Measurements from ENCODE around the gene PDE6D.

PDE6D gene

GRCh38 chr2:231786917-231787292, 5.8 kb upstream of the PDE6D start:
- H3K4me1 Mint-ChIP-seq (ENCODE audit: low read depth in 2 of 2), result peaks cover 48 to 64% of the 10 kb centered on the region in 2 donors
- H3K4me3 Mint-ChIP-seq, result peak overlapping the region; percentile 80 to 91
- no peaks in the 10 kb centered on the region for H3K27me3 Mint-ChIP-seq
- H3K27ac Mint-ChIP-seq, result peak overlapping the region; percentile 89 to 93
- H3K9me3 Mint-ChIP-seq, result no peaks in the 10 kb centered on the region
- ATAC-seq (replicated peaks), result no peak
- DNase-seq, result no peak
- peaks cover 20% of the 10 kb centered on the region for H3K36me3 Mint-ChIP-seq (ENCODE audit: insufficient read depth)

- peak; percentile 59 for ATAC-seq (replicated peaks)
- H3K4me1 Mint-ChIP-seq (ENCODE audit: low read depth in 2 of 2), result peaks cover 53 to 65% of the 10 kb centered on the region in 2 donors
Measured at GRCh38 chr2:231786177-231786916, 5.3 kb upstream of the PDE6D start, which contains the start of gene COPS7B. Gene COPS7B, plus strand, starts transcription at chr2:231786445. Its CDS starts 2,126 bp downstream, at chr2:231788571.

GRCh38 chr2:231785822-231786176, 4.7 kb upstream of the PDE6D start:
- Mint-ChIP-seq H3K4me1 (ENCODE audit: low read depth in 2 of 2) (peaks cover 58 to 67% of the 10 kb centered on the region in 2 donors), H3K27me3 (no peaks in the 10 kb centered on the region), H3K9me3 (no peaks in the 10 kb centered on the region), H3K36me3 (ENCODE audit: insufficient read depth) (peaks cover 25% of the 10 kb centered on the region), H3K27ac (peak overlapping the region; percentile 89 to 93), H3K4me3 (peak overlapping the region; percentile 80 to 91)
- DNase-seq (no peak), ATAC-seq (replicated peaks) (no peak)

More at GRCh38 chr2:231786177-231786916, 5.3 kb upstream of the PDE6D start, which contains the start of gene COPS7B:
- DNase-seq, result peak; percentile 69 to 78 (median 73)
- Mint-ChIP-seq H3K4me3 (peak within 1 kb of the TSS; percentile 80 to 91), H3K27ac (peak within 1 kb of the TSS; percentile 89 to 93), H3K27me3 (no peaks in the 10 kb centered on the region), H3K36me3 (ENCODE audit: insufficient read depth) (peaks cover 23% of the 10 kb centered on the region), H3K9me3 (no peaks in the 10 kb centered on the region)

GRCh38 chr2:231785413-231785812, 4.3 kb upstream of the PDE6D start:
- no peak for DNase-seq
- Mint-ChIP-seq H3K9me3 (no peaks in the 10 kb centered on the region), H3K4me1 (ENCODE audit: low read depth in 2 of 2) (peaks cover 58 to 67% of the 10 kb centered on the region in 2 donors), H3K27me3 (no peaks in the 10 kb centered on the region), H3K36me3 (ENCODE audit: insufficient read depth) (peaks cover 21% of the 10 kb centered on the region), H3K4me3 (peak overlapping the region; percentile 80 to 91), H3K27ac (peak overlapping the region; percentile 89 to 93)
- ATAC-seq (replicated peaks), result no peak

- ATAC-seq (replicated peaks) (no peak), DNase-seq (peak in 1 of 3 experiments; percentile 9)
- Mint-ChIP-seq H3K27ac (peak overlapping the region; percentile 99), H3K4me1 (ENCODE audit: low read depth in 2 of 2) (peaks cover 59 to 75% of the 10 kb centered on the region in 2 donors), H3K36me3 (ENCODE audit: insufficient read depth) (peaks cover 18% of the 10 kb centered on the region), H3K27me3 (no peaks in the 10 kb centered on the region), H3K9me3 (no peaks in the 10 kb centered on the region), H3K4me3 (peak overlapping the region; percentile 97 to 99)
Measured at GRCh38 chr2:231781798-231782726, 980 bp upstream of the PDE6D start.

GRCh38 chr2:231780123-231780908, 766 bp downstream of the PDE6D start:
- Mint-ChIP-seq H3K27me3 (no peaks in the 10 kb centered on the region), H3K27ac (peak overlapping the region; percentile 99), H3K4me1 (ENCODE audit: low read depth in 2 of 2) (peaks cover 45 to 63% of the 10 kb centered on the region in 2 donors), H3K36me3 (ENCODE audit: insufficient read depth) (peaks cover 9% of the 10 kb centered on the region), H3K4me3 (peak overlapping the region; percentile 97 to 99), H3K9me3 (no peaks in the 10 kb centered on the region)
- DNase-seq (peak in 1 of 3 experiments; percentile 3), ATAC-seq (replicated peaks) (peak; percentile 19)

- Mint-ChIP-seq H3K27ac (peak overlapping the region in 1 of 2 donors; percentile 33), H3K4me3 (no peak overlapping the region), H3K27me3 (no peaks in the 10 kb centered on the region), H3K4me1 (ENCODE audit: low read depth in 2 of 2) (peaks cover 5 to 17% of the 10 kb centered on the region in 2 donors), H3K9me3 (no peaks in the 10 kb centered on the region), H3K36me3 (ENCODE audit: insufficient read depth) (peaks cover 7% of the 10 kb centered on the region)
- no peak for ATAC-seq (replicated peaks)
- DNase-seq, result no peak
Measured at GRCh38 chr2:231769170-231770136, 11.6 kb downstream of the PDE6D start.

GRCh38 chr2:231765496-231765929, 15.6 kb downstream of the PDE6D start:
- DNase-seq, result no peak
- Mint-ChIP-seq H3K27me3 (no peaks in the 10 kb centered on the region), H3K36me3 (ENCODE audit: insufficient read depth) (peaks cover under 1% of the 10 kb centered on the region), H3K9me3 (no peaks in the 10 kb centered on the region), H3K27ac (peak overlapping the region in 1 of 2 donors; percentile 4), H3K4me3 (no peak overlapping the region), H3K4me1 (ENCODE audit: low read depth in 2 of 2) (peaks cover 5 to 17% of the 10 kb centered on the region in 2 donors)
- no peak for ATAC-seq (replicated peaks)

- H3K27ac Mint-ChIP-seq, result peak overlapping the region in 1 of 2 donors; percentile 79
Measured at GRCh38 chr2:231764760-231765159, 16.3 kb downstream of the PDE6D start.

GRCh38 chr2:231764124-231764523, 17.0 kb downstream of the PDE6D start:
- Mint-ChIP-seq H3K27me3 (no peaks in the 10 kb centered on the region), H3K36me3 (ENCODE audit: insufficient read depth) (no peaks in the 10 kb centered on the region), H3K9me3 (no peaks in the 10 kb centered on the region), H3K4me3 (no peak overlapping the region), H3K4me1 (ENCODE audit: low read depth in 2 of 2) (peaks cover 5 to 14% of the 10 kb centered on the region in 2 donors), H3K27ac (no peak overlapping the region)
- ATAC-seq (replicated peaks) (no peak), DNase-seq (no peak)

More at GRCh38 chr2:231764760-231765159, 16.3 kb downstream of the PDE6D start:
- DNase-seq, result no peak
- no peak for ATAC-seq (replicated peaks)
- Mint-ChIP-seq H3K4me3 (no peak overlapping the region), H3K27me3 (no peaks in the 10 kb centered on the region), H3K4me1 (ENCODE audit: low read depth in 2 of 2) (peaks cover 5 to 17% of the 10 kb centered on the region in 2 donors), H3K9me3 (no peaks in the 10 kb centered on the region), H3K36me3 (ENCODE audit: insufficient read depth) (no peaks in the 10 kb centered on the region)

- DNase-seq (no peak), ATAC-seq (replicated peaks) (no peak)
- H3K4me3 Mint-ChIP-seq, result no peak overlapping the region
- peaks cover 5 to 14% of the 10 kb centered on the region in 2 donors for H3K4me1 Mint-ChIP-seq (ENCODE audit: low read depth in 2 of 2)
- no peak overlapping the region for H3K27ac Mint-ChIP-seq
- H3K9me3 Mint-ChIP-seq, result no peaks in the 10 kb centered on the region
- no peaks in the 10 kb centered on the region for H3K27me3 Mint-ChIP-seq
- no peaks in the 10 kb centered on the region for H3K36me3 Mint-ChIP-seq (ENCODE audit: insufficient read depth)
Measured at GRCh38 chr2:231761735-231762134, 19.3 kb downstream of the PDE6D start.

- no peak for ATAC-seq (replicated peaks)
- no peaks in the 10 kb centered on the region for H3K9me3 Mint-ChIP-seq
- H3K27ac Mint-ChIP-seq, result no peak overlapping the region
- H3K36me3 Mint-ChIP-seq (ENCODE audit: insufficient read depth), result no peaks in the 10 kb centered on the region
- H3K27me3 Mint-ChIP-seq, result no peaks in the 10 kb centered on the region
- DNase-seq, result no peak
- peaks cover 0 to 2% of the 10 kb centered on the region in 2 donors for H3K4me1 Mint-ChIP-seq (ENCODE audit: low read depth in 2 of 2)
- H3K4me3 Mint-ChIP-seq, result no peak overlapping the region
Measured at GRCh38 chr2:231752061-231752460, 29.0 kb downstream of the PDE6D start.

Data from effector memory CD8-positive, alpha-beta T cell (primary cell).